ENCODE data around the gene SMAD5. TPM values are rescaled to one million over a fixed set of nuclear protein-coding genes. Genes with fewer than 3 reads are reported as not detected.

The SMAD5 gene
- total RNA-seq, 1 experiment from 2014 or later = 69.3 TPM

GRCh38 chr5:136164226-136164625 is 31.6 kb downstream of the SMAD5 start:
- Mint-ChIP-seq H3K36me3 (ENCODE audit: insufficient read depth in 1 of 3, low read depth in 3 of 3) (peaks cover 5 to 38% (median 37%) of the 10 kb centered on the region in 3 experiments; a peak in 6 of 7 replicates), H3K4me3 (no peak overlapping the region), H3K9me3 (no peaks in the 10 kb centered on the region), H3K27ac (no peak overlapping the region), H3K4me1 (peaks cover 0 to 4% of the 10 kb centered on the region in 2 experiments; a peak in 2 of 4 replicates), H3K27me3 (ENCODE audit: low read depth) (no peaks in the 10 kb centered on the region)
- peaks cover 5% of the 10 kb centered on the region for H3K79me1 ChIP-seq (ENCODE audit: insufficient read depth, low read depth, low read length, poor library complexity, severe bottlenecking)
- no peaks in the 10 kb centered on the region for H3K27me3 ChIP-seq (ENCODE audit: insufficient read depth, low read length)
- no peak overlapping the region for H2AK5ac ChIP-seq (ENCODE audit: insufficient read length, low read length)
- no peak overlapping the region for H2BK15ac ChIP-seq (ENCODE audit: low read depth, low read length)
- no peaks in the 10 kb centered on the region for H4K20me1 ChIP-seq (ENCODE audit: control insufficient read depth, insufficient read depth, insufficient read length)
- no peak overlapping the region for H3T11ph ChIP-seq (ENCODE audit: low read length)
- H3K9me3 ChIP-seq (ENCODE audit: control insufficient read depth, low read depth, low read length) = no peaks in the 10 kb centered on the region
- no peak overlapping the region for H2AFZ ChIP-seq (ENCODE audit: low read length)
- no peak for DNase-seq
- no CpG with 5 or more reads among the region's 1 CpG for WGBS (ENCODE audit: extremely low coverage, insufficient read length, low lambda C conversion rate)
- no peaks in the 10 kb centered on the region for H3K79me2 ChIP-seq (ENCODE audit: insufficient read depth, low read length)
- no peaks in the 10 kb centered on the region for H3K23me2 ChIP-seq (ENCODE audit: insufficient read length, low read depth, low read length, poor library complexity, severe bottlenecking)
- H2BK12ac ChIP-seq (ENCODE audit: insufficient read length, low read depth, low read length) = no peak overlapping the region
- H3K4me1 ChIP-seq (ENCODE audit: insufficient read depth, low read length) = no peaks in the 10 kb centered on the region
- no peak overlapping the region for H4K8ac ChIP-seq (replicated peaks; ENCODE audit: insufficient read length, low read depth, low read length)
- no peak overlapping the region for H3K9ac ChIP-seq (ENCODE audit: extremely low read depth, insufficient read length, low read length)
- no peak overlapping the region for H4K5ac ChIP-seq (ENCODE audit: insufficient read length, low read depth, low read length)
- no peak overlapping the region for H3K18ac ChIP-seq (ENCODE audit: insufficient read length, low read depth, low read length)
- H2BK20ac ChIP-seq (ENCODE audit: low read depth, low read length, poor library complexity, severe bottlenecking) = no peak overlapping the region
- H2BK120ac ChIP-seq (ENCODE audit: low read depth, low read length, poor library complexity, severe bottlenecking) = no peak overlapping the region
- H3K27ac ChIP-seq (ENCODE audit: insufficient read length, low read depth, low read length) = no peak overlapping the region
- H3K23ac ChIP-seq (ENCODE audit: insufficient read length, low read depth, low read length) = no peak overlapping the region
- H3K4ac ChIP-seq (ENCODE audit: low read depth, low read length) = no peak overlapping the region
- no peak overlapping the region for H2BK5ac ChIP-seq (ENCODE audit: insufficient read length, low read length)
- no peak overlapping the region for H4K91ac ChIP-seq (ENCODE audit: insufficient read length, low read depth, low read length)
- no peak overlapping the region for H3K14ac ChIP-seq (ENCODE audit: insufficient read depth, low read length)
- TF ChIP-seq CTCF (conservative IDR thresholded peaks at IDR 0.05) = no peak
- H3K4me2 ChIP-seq (ENCODE audit: insufficient read depth, insufficient read length, low read length) = no peak overlapping the region
- no peak overlapping the region for H3K56ac ChIP-seq (ENCODE audit: insufficient read length, low read depth, low read length)

Data from H9 (cell line).